Left ventricle myocardium superior (tissue), 1 donor: Measurements from ENCODE around the gene HOXA6. TPM values are rescaled to one million over a fixed set of nuclear protein-coding genes. Genes with fewer than 3 reads are reported as not detected.

Experiments used
- ATAC-seq: fragments of 200-7000 bp; cut with Tn5 transposase; one replicate; pipeline ENCODE4 v1.9.1; 2020; ENCODE audit warnings: mild to moderate bottlenecking, moderate library complexity
- DNase-seq: peaks from one replicate; pipeline ENCODE4 v3.0.0-alpha.2; 2020
- intact Hi-C: fragments of 100-400 bp; cut with micrococcal nuclease; formaldehyde crosslinking; loops from one replicate; pipeline ENCODE4 v1.11.0; 2022
- total RNA-seq: library from RNA; stranded (reverse); fragmentation: NEBNext Ultra II Directional; extraction: Animal tissue kit (Norgen Biotek cat#: 25700); gene quantifications from one replicate; pipeline ENCODE4 v1.2.1, GENCODE V29; 2021
- donor health status: DM: no; HTN: yes; CAD: no; lungs with severe emphysema.

Gene HOXA6
- total RNA-seq, 1 donor from 2014 or later, result not detected

DNA sequence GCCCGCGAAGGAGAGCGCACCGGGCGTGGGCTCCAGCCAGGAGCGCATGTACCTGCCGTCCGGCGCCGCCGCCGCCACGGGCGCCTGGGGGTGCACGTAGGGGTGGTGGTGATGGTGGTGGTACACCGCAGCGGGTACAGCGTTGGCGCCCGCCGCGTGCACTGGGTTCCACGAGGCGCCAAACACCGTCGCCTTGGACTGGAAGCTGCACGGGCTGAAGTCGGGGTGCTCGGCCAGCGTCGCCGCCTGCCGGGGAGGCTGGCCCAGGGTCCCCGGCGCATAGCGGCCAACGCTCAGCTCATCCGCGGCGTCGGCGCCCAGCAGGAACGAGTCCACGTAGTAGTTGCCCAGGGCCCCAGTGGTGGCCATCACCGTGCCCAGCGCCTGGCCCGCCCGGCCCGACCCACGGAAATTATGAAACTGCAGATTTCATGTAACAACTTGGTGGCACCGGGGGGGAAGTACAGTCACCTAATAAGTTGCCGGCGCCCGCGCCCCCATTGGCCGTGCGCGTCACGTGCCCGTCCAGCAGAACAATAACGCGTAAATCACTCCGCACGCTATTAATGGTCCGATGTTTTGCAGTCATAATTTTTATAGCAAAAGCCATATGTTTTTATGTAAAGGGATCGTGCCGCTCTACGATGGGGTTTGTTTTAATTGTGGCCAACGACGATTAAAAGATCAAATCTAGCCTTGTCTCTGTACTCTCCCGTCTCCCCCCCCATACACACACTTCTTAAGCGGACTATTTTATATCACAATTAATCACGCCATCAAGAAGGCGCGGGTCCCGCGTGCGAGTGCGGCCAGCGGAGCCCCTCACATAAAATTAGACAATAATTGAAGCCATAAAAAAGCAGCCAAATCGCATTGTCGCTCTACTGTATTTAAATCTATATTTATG lies 17.8 kb upstream of the HOXA6 start, which contains the start of gene HOXA9:
Gene HOXA9, minus strand, starts transcription at position 449 of the 907 bp plus-strand sequence. Its CDS starts 80 bp downstream, at position 369.
- ATAC-seq (no peak), DNase-seq (peak; percentile 60)
- intact Hi-C loops, result loop anchor here (10.0 kb wide), 1 partner anchor 791 kb away; no protein-coding TSS in a partner anchor

DNA sequence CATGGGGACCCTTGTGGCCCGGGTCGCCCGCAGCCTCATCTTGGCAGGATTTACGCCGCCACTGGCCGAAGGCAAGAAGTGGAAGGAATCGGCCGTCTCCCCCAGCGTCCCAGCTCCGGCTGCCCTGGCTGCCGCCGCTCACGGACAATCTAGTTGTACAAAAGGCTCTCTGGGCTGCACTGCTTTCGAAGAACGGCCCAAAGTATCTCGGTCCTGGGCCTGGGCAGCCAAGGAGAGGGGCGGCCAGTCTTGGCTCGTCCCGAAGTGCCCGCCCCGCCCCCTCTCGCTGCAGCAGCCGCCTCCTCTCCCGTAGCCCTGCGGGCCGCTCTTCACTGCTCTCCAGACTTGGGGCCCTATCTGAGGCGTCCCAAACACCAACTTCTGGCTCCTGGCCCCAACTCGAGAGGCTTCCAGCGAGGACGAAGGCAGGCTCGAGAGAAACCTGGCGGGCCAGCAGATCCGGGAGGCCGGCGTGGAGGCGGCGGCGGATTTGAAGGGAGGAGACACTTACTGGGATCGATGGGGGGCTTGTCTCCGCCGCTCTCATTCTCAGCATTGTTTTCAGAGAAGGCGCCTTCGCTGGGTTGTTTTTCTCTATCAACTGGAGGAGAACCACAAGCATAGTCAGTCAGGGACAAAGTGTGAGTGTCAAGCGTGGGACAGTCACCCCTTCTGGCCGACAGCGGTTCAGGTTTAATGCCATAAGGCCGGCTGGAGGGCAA lies 17.0 kb upstream of the HOXA6 start:
- no peak for ATAC-seq
- DNase-seq, result peak; percentile 30
- intact Hi-C loops, result loop anchor here (5.0 to 10.0 kb wide), 2 partner anchors 482 to 790 kb away; no protein-coding TSS in a partner anchor

DNA sequence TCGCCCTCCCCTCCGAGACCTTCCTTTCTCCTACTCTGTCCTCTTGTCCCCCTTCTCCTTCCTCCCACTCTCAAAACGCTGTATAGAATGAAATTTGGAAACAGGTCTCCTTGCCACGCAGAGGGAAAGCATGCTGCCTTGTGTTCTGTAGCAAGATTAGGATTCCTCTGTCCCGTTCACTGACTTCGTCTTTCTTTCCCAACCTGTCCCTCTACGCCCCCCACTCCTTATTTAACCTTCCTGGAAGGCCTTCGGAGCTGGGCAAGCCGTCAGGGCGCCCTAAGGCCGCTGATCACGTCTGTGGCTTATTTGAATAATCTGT lies 16.4 kb upstream of the HOXA6 start:
- no peak for ATAC-seq
- intact Hi-C loops, result loop anchor here (5.0 to 10.0 kb wide), 2 partner anchors 482 to 789 kb away; no protein-coding TSS in a partner anchor
- DNase-seq, result no peak

DNA sequence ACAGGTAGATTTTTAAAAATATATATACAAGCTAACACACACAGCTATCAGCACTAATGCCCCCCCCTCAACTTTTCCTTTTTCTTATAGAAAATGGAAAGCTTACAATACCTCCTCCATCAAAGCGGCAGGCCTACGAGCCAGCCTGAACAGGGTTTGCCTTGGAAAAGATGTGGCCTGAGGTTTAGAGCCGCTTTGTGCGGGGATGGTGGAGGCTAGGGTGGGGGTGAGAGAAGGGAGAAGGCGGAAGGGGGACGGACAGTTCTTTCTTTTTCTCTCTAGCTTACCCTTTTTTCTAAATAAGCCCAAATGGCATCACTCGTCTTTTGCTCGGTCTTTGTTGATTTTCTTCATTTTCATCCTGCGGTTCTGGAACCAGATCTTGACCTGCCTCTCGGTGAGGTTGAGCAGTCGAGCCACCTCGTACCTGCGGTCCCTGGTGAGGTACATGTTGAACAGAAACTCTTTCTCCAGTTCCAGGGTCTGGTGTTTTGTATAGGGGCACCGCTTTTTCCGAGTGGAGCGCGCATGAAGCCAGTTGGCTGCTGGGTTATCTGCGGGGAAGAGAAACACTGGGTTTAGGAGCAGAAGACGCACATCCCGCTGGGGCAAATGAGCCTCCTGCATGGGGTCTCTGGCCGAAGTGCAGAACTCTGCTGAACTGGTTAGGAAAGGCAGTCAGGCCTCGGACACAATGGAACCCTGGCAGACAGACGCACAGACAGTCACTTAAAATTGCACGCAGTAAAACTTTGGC lies 15.9 kb upstream of the HOXA6 start:
- intact Hi-C loops, result loop anchor here (5.0 to 10.0 kb wide), 2 partner anchors 481 to 789 kb away; no protein-coding TSS in a partner anchor
- ATAC-seq, result no peak
- peak; percentile 7 for DNase-seq

DNA sequence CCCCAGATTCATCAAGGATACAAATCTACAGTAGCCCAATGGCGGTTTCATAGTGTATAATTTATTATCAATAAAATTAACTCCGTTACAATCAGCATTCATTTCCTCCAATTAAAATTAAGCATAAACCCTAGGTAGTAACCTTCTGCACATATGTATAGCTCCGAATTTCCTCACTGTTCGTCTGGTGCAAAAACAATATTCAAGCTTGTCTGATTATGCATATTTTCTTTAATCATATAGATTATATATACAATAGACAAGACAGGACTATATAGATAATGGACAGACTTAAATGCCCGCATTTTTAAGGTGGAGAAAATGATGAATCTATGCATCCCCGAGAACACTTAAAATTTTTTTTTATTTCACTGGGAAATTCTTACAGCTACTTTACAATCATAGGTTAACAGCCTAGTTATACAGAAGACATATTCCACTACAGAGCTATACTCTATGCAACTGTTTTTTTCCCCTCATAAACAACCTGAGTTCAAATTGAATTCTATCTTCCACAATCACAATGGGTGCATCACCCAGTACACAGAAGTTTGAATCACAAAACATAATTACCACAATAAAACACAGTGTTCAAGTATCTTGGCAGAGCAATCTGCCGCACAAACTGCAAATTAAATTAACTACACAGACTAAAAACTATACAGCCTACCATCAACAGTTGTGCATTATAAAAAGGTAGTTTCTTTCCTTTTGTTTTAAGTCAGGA lies 15.2 kb upstream of the HOXA6 start:
- intact Hi-C loops, result loop anchor here (5.0 to 10.0 kb wide), 2 partner anchors 480 to 788 kb away; no protein-coding TSS in a partner anchor
- ATAC-seq (no peak), DNase-seq (no peak)

DNA sequence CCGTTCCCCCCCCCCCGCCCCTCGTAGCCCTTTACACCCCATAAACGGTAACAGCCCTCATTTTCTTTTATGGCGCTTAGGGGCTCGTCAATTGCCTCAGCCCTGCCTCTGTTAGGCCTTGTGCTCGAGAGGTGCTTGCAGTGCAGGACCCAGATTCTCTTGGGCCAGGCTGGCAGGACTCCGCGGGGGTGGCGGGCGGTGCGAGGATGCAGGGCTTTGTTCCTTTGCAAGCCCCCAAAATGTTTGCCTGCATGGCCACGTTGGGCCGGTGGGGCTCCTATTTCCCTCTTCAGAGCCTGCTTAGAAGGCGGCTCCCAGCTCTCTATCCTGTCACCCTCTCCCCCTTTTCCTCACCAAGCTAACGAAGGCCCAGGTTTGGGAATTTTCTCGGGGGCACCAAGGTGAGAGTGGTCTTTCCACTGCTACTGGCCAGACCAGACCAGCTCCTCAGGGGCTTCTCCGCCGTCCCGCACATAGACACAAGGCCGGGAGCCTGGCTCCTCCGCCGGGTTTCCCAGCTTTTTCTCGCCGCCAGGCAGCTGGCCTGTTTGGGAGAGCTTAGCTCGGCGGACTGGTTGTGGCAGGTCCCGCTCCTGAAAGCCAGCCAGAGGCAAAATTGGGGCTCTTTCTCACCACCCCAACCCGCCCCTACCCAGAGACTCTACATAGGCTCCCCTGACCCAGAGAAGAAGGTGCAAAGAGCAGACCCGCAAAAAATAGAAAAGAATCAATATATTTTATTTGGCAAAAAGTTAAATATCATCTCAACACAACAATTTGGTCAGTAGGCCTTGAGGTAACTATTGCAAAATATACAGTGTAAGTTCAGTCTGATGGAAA lies 14.4 kb upstream of the HOXA6 start:
- DNase-seq, result peak; percentile 24
- no peak for ATAC-seq
- intact Hi-C loops, result loop anchor here (5.0 to 10.0 kb wide), 2 partner anchors 480 to 787 kb away; no protein-coding TSS in a partner anchor

DNA sequence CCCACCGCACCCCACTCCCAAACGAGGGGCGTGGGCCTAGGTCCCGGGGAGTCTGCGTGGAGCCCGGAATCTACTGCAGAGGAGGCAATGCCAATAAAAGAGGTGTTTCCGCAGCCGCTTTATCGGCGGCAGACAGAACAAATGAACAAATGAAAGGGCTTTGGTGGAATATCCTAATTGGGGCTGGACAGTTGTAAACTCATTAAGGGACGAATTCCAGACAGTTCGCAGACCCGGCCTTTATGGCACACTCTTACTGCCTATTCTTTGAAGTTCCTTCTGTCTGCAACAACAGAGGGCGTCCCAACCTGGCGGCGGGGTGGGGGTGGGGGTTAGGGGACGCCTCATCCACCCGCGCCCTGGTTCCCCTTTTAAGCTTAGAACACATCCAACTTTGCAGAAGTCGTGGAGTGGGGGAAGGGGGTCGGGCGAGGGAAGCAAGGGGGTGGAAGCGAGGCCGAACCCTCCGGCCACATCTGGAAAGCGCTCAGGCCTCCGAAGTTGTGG lies 13.7 kb upstream of the HOXA6 start:
- intact Hi-C loops, result loop anchor here (5.0 to 10.0 kb wide), 2 partner anchors 479 to 786 kb away; no protein-coding TSS in a partner anchor

DNA sequence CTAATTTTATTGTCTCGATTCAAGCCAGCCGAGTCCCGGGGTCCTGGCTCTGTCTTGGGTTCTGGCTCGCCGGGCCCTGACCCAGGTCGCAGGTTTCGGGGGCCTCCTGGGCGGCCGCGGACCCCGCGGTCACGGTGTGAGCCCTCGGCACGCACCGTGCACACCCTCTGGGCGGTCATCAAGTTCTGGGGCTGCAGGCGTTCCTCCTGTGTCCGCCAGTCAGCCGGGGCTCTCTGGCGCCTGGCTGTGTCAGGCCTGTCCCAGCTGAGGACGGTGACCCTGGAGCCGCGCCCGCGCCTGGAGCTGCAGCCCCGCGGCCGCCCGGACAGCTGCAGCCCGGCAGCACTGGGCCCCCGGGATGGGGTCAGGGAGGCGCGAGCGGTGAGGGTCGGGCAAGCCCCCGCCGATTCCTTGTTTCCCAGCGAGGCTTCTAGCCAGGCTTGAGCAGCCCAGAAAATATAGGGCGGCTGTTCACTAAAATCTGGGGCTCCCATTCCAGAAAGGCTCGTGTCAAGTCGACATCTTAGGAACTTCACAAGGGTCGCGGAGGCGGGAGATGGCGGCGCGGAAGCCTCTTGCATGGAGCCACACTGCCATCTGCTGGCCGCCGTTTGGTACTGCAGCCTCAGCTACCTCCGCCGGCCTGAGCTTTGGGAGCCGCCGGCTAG lies 13.1 kb upstream of the HOXA6 start:
- DNase-seq (peak; percentile 89), ATAC-seq (peak; percentile 89)
- intact Hi-C loops, result loop anchor here (5.0 to 10.0 kb wide), 2 partner anchors 478 to 786 kb away; no protein-coding TSS in a partner anchor

More for the DNA sequence above, 13.7 kb upstream of the HOXA6 start:
- ATAC-seq (peak; percentile 49), DNase-seq (peak; percentile 50)

DNA sequence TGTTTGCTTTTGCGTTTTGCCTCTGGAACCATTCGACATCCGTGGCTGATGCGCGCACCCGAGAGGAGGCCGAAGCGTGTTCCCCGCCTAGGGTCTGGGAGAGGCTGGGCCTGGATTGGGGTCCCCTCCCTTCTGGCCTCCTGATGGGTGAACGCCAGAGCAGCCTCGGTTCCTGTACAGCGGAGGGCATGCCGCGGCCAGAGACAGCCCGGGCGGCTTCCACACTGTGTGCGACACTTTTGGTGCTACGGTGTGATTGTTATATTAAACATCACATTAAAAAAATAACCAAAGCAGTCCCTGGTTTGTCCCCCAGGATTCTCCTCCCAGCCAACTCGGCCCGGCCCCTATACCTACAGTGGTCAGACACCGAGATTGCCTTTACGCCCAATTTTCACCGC lies 12.6 kb upstream of the HOXA6 start:
- DNase-seq, result peak; percentile 26
- intact Hi-C loops, result loop anchor here (5.0 to 10.0 kb wide), 2 partner anchors 478 to 785 kb away; no protein-coding TSS in a partner anchor
- ATAC-seq, result no peak

DNA sequence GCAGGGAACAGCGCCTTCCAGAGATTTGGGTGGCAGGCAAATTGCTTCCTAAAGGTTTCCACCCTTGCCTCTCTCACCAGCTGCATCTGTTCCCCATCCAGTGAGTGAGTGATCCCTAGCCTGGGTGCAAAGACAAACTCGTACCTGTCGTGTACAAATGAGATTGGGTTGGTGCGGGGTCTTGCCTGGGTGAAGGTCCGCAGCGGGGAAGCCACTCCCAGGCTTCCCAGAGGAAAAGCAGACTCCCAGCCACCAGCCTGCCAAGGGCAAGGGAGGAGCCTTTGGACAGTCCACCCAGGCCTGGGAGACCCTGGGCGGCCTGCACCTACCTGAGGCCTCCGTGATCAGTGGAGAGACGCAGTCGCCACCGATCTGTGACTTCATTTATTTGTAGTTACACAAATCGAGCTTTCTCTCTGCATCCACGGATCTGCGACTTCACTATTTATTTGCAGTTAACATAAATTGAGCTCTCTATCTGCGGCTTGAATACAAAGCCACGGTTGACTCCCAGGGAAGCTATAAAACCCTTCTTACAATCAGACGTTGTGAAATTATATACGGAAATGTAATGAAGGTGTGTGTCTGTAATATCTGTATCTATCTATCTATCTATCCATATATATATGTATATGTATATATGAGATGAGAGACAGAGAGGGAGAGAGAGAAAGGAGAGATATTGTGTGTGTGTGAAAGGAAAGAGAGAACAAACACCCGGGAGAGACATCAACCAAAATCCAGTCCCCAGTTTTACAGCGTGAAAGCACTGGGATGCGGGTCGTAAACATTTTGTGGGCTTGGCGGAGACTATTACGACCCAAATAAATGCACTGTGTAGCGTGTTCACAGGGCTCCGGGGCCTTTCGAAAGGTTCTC lies 11.9 kb upstream of the HOXA6 start:
- ATAC-seq, result no peak
- intact Hi-C loops, result loop anchor here (5.0 to 10.0 kb wide), 2 partner anchors 477 to 785 kb away; no protein-coding TSS in a partner anchor
- DNase-seq, result peak; percentile 24

DNA sequence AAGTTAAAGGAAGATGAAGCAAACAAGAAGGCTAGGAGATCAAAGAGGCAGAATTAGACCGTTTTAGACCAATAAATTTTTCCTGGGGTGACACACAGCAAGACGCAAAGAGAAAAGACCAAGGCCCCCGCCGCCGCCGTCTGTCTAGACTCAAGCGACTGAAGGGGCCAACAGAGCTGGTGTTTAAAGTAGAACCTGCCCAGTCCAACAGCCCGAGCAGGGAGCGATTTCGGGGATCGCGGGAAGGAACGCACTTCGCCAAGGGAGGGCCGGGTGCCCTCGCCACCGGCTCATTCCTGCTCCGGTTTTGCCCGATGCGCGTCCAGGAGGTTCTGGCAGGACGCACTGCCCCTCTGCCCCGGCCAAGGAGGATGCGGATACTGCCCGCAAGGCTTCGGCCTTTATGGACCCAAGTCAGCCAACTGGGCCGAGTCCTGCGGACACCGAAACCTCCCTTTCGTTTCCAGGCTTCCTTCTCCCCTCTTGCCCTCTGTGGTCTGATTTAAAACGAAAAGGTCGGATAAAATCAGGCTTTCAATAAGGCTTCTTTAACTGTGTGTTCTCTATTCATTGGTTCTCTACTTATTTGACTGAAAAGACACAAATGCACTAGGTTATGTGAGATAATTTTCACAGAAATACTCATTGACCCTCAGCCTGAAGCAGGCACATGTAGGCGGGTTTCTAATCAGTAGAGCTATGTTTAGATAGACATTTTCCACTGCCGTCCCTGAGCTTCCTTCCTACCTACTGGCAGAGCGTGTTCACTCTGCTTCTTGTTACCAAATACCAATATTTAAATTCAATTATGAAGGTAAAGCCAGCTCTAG lies 11.1 kb upstream of the HOXA6 start:
- DNase-seq (no peak), ATAC-seq (no peak)
- intact Hi-C loops, result no loop called here

DNA sequence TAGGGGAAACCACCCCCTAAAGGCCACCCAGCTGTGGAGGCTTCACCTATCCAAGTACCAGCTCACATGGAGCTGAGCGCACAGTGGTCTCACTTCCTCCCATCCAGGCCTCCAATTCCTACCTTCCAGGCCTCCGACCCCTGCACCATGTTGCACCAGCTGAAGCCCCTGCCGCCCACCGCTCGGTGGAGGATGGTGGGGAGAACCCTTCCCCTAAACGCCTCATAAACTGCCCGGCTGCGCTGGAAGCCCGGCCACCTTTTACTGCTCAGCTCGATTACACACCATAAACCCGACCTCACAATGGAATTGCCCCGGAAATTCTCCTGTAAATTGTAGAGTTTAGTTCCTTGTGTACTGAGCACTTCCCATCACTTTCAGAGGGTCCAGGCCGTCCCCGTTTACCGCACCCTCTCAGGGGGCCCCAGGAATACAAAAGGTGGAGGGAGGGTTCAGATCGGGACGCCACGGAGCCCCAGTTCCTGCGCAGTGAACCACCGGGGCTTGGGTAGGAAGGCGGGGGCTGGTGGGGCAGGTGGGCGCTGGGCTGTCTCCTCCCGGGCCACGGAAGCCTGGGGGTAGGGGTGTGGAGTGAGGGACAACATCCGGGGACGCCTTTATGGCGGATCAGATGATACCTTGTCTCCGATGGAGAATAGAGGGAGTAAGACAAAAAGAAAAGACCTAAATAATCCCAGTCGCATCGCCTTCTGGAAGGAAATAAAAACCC lies 10.3 kb upstream of the HOXA6 start:
- DNase-seq, result no peak
- ATAC-seq, result no peak
- intact Hi-C loops, result no loop called here

DNA sequence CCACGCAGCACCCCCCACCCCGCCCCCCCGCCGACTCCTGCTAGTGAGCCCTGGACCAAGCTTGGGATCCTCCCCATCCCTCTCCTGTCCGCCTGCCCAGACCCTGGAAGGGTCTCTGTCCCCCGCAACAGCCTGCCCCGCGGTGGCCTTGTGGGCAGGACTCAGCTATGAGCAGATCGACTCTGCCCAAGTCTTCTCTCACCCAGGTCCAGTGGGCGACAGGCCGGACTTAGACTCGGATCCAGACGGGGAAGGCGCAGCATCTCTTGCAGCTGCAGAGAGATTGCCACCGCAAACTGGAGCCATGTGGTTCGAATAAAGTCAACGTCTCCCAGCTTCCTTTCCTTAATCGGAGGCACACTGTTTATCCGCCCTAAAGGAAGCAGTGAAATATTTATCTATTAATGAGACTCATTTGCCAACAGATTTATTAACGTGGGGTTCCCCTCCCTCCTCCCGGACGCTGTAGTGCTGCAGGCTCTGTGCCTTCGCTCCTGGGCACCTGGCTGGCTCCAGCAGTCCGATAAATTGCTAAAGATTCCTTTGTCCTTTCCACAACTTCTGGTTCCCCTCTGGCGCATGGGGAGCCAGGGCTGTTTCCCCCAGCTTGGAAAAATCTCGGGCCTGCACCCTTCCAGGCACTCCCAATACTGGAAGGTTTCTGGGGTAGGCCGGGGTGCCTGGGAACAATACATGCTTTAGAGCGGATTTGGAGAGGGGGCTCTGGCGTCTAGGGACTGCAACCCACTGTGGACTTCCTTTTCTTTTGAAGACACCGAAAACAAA lies 9.5 kb upstream of the HOXA6 start:
- DNase-seq, result no peak
- no peak for ATAC-seq
- intact Hi-C loops, result no loop called here
